T1000 (cell line): ENCODE measurements around the gene PLP2.

Experiments
- DNase-seq: peaks from one replicate; lab custom pipeline; 2025; ENCODE audit warnings: mixed read lengths; lab: John Stamatoyannopoulos, UW

PLP2 gene

GRCh38 chrX:49209434-49210251 is 37.9 kb downstream of the PLP2 start:
- no peak for DNase-seq

- no peak for DNase-seq
Observed at GRCh38 chrX:49210406-49210805, 38.7 kb downstream of the PLP2 start.

GRCh38 chrX:49211074-49211473 is 39.4 kb downstream of the PLP2 start:
- no peak for DNase-seq

- DNase-seq, result no peak
Observed at GRCh38 chrX:49212209-49212608, 40.5 kb downstream of the PLP2 start.

- no peak for DNase-seq
Observed at GRCh38 chrX:49212861-49213260, 41.2 kb downstream of the PLP2 start.

GRCh38 chrX:49214416-49214815 is 42.7 kb downstream of the PLP2 start:
- DNase-seq, result no peak

- DNase-seq, result no peak
Observed at GRCh38 chrX:49214996-49215526, 43.4 kb downstream of the PLP2 start.

GRCh38 chrX:49220100-49220499 is 48.4 kb downstream of the PLP2 start:
- DNase-seq, result no peak

- no peak for DNase-seq
Observed at GRCh38 chrX:49221868-49222267, 50.2 kb downstream of the PLP2 start.
